CD8-positive, alpha-beta memory T cell (primary cell): ENCODE measurements around the gene ARMS2. TPM values are rescaled to one million over a fixed set of nuclear protein-coding genes. Genes with fewer than 3 reads are reported as not detected.
A peak's percentile ranks its signal among the peaks of the same experiment; 100 is the strongest.

Experiments
- CTCF ChIA-PET: fragments of 350-600 bp; sonication (Branson Sonifier 250); formaldehyde crosslinking; loops from one replicate; lab custom pipeline; 2021; ENCODE audit warnings: antibody characterized with exemption; lab: Charles Lee
- POLR2A ChIA-PET: fragments of 350-600 bp; sonication (Branson Sonifier 250); formaldehyde crosslinking; loops from one replicate; lab custom pipeline; 2021; ENCODE audit warnings: antibody characterized with exemption; lab: Charles Lee
- DNase-seq, 5 donors: peaks; one replicate each; pipeline versions ENCODE4 v3.0.0 to v3.0.0-alpha.2; 2020 to 2022; ENCODE audit warnings: mixed read lengths in 1 of 5
- H3K27ac ChIP-seq: one replicate; pipeline ENCODE4 v1.7.0; 2013; ENCODE audit warnings: low read depth, mild to moderate bottlenecking, low read length, moderate library complexity
- H3K27me3 ChIP-seq: 2 replicates; pipeline ENCODE4 v1.7.0; 2013; ENCODE audit warnings: low read length, mild to moderate bottlenecking; ENCODE audit not compliant: insufficient read depth, poor library complexity, severe bottlenecking
- H3K36me3 ChIP-seq: 2 replicates; pipeline ENCODE4 v1.7.0; 2013; ENCODE audit warnings: mild to moderate bottlenecking, low read length, moderate library complexity; ENCODE audit not compliant: insufficient read depth
- H3K4me1 ChIP-seq: 2 replicates; pipeline ENCODE4 v1.7.0; 2013; ENCODE audit warnings: mild to moderate bottlenecking, low read length, moderate library complexity; ENCODE audit not compliant: insufficient read depth
- H3K4me3 ChIP-seq: 2 replicates; pipeline ENCODE4 v1.7.0; 2013; ENCODE audit warnings: mild to moderate bottlenecking, low read length
- H3K9me3 ChIP-seq: 2 replicates; pipeline ENCODE4 v1.7.0; 2013; ENCODE audit warnings: mild to moderate bottlenecking, low read length
- H3K27ac Mint-ChIP-seq, 8 donors: one replicate each; pipeline ENCODE4 v1.8.0; 2020 to 2021; ENCODE audit warnings: mixed read lengths in 8 of 8, mild to moderate bottlenecking in 6 of 8, inconsistent platforms in 3 of 8, moderate library complexity in 3 of 8
- H3K27me3 Mint-ChIP-seq, 2 donors: one replicate each; pipeline ENCODE4 v1.8.0; 2020 to 2021; ENCODE audit warnings: mixed read lengths in 2 of 2, mild to moderate bottlenecking in 1 of 2, moderate library complexity in 1 of 2
- H3K36me3 Mint-ChIP-seq, 3 donors: one replicate each; pipeline ENCODE4 v1.8.0; 2020 to 2021; ENCODE audit warnings: mixed read lengths in 3 of 3, inconsistent platforms in 1 of 3, mild to moderate bottlenecking in 1 of 3
- H3K4me1 Mint-ChIP-seq, 3 donors: one replicate each; pipeline ENCODE4 v1.8.0; 2020 to 2021; ENCODE audit warnings: mixed read lengths in 3 of 3, inconsistent platforms in 1 of 3, mild to moderate bottlenecking in 1 of 3
- H3K4me3 Mint-ChIP-seq, 7 donors: one replicate each; pipeline ENCODE4 v1.8.0; 2020 to 2021; ENCODE audit warnings: mixed read lengths in 7 of 7, mild to moderate bottlenecking in 6 of 7, moderate library complexity in 4 of 7, inconsistent platforms in 2 of 7
- H3K9me3 Mint-ChIP-seq, 5 donors: one replicate each; pipeline ENCODE4 v1.8.0; 2020 to 2022; ENCODE audit warnings: mixed read lengths in 5 of 5, mild to moderate bottlenecking in 3 of 5, moderate library complexity in 2 of 5, inconsistent platforms in 1 of 5
- polyA plus RNA-seq: library from polyadenylated mRNA; unstranded; fragments of 300-500 nt; fragmentation: Illumina TruSeq; gene quantifications from one replicate; pipeline ENCODE4 v1.2.3, GENCODE V29; 2021
- total RNA-seq, 2 experiments: library from RNA; stranded (reverse); gene quantifications; one replicate each; pipeline ENCODE4 v1.2.3, GENCODE V29; 2021

ARMS2 gene
- total and polyA plus RNA-seq, 3 experiments from 2014 or later: not detected

GRCh38 chr10:122475591-122476332, 21.3 kb downstream of the ARMS2 start:
- Mint-ChIP-seq H3K27ac (no peak overlapping the region), H3K4me1 (peaks cover 4 to 12% (median 5%) of the 10 kb centered on the region in 3 donors), H3K36me3 (peaks cover 0 to 1% (median 0%) of the 10 kb centered on the region in 3 donors), H3K9me3 (no peaks in the 10 kb centered on the region), H3K27me3 (peaks cover 6 to 45% of the 10 kb centered on the region in 2 donors), H3K4me3 (no peak overlapping the region)
- Histone ChIP-seq H3K27me3 (no peaks in the 10 kb centered on the region), H3K27ac (no peak overlapping the region), H3K36me3 (no peaks in the 10 kb centered on the region), H3K4me1 (no peaks in the 10 kb centered on the region), H3K4me3 (no peak overlapping the region), H3K9me3 (no peaks in the 10 kb centered on the region)
- DNase-seq: no peak
- POLR2A ChIA-PET: no interaction called here
- CTCF ChIA-PET: no interaction called here

GRCh38 chr10:122476333-122476695, 21.9 kb downstream of the ARMS2 start:
- CTCF ChIA-PET: no interaction called here
- Mint-ChIP-seq H3K4me3 (no peak overlapping the region), H3K36me3 (peaks cover 0 to under 1% (median 0%) of the 10 kb centered on the region in 3 donors), H3K9me3 (peaks cover 0 to 3% (median 0%) of the 10 kb centered on the region in 5 donors), H3K27me3 (peaks cover 6 to 40% of the 10 kb centered on the region in 2 donors), H3K27ac (no peak overlapping the region), H3K4me1 (peaks cover 4 to 12% (median 5%) of the 10 kb centered on the region in 3 donors)
- Histone ChIP-seq H3K4me3 (no peak overlapping the region), H3K27ac (no peak overlapping the region), H3K36me3 (no peaks in the 10 kb centered on the region), H3K9me3 (no peaks in the 10 kb centered on the region), H3K4me1 (no peaks in the 10 kb centered on the region), H3K27me3 (no peaks in the 10 kb centered on the region)
- no peak for DNase-seq
- POLR2A ChIA-PET: no interaction called here

DNA sequence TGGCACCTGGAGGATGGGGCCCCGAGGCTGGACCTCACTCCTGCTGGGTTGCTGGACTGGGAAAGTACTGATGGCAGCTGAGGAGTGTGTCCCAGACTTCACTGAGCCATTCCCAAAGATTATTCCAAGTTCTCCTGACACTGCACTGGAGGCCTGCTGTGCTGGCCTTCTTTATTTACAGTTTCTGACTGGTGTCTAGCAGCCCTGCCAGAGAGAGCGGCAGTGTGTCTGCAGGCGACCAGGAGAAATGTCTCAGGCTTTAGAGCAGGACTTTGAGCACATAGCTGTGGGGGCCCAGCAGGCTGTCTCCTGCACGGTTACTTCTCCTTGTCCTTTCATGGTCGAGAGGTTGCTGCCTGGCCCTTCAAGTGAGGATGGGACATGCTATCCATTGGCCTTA, 23.0 kb downstream of the ARMS2 start:
- peaks cover 4 to 39% of the 10 kb centered on the region in 2 donors for H3K27me3 Mint-ChIP-seq

GRCh38 chr10:122478971-122479370, 24.5 kb downstream of the ARMS2 start:
- H3K36me3 ChIP-seq: no peaks in the 10 kb centered on the region
- DNase-seq: no peak
- Mint-ChIP-seq H3K9me3 (peaks cover 0 to 4% (median 3%) of the 10 kb centered on the region in 5 donors), H3K36me3 (peaks cover 0 to 6% (median 0%) of the 10 kb centered on the region in 3 donors), H3K27me3 (peaks cover 4 to 35% of the 10 kb centered on the region in 2 donors), H3K4me3 (no peak overlapping the region), H3K4me1 (peaks cover 4 to 9% (median 5%) of the 10 kb centered on the region in 3 donors), H3K27ac (peak overlapping the region in 1 of 8 donors; percentile 81)
- no peaks in the 10 kb centered on the region for H3K9me3 ChIP-seq
- H3K4me1 ChIP-seq: no peaks in the 10 kb centered on the region
- ChIA-PET CTCF (interaction anchor here (1.2 kb wide), 1 partner anchor 10 kb away, joined by 3 read pairs; no protein-coding TSS in a partner anchor), POLR2A (no interaction called here)
- H3K27me3 ChIP-seq: no peaks in the 10 kb centered on the region
- no peak overlapping the region for H3K27ac ChIP-seq
- H3K4me3 ChIP-seq: no peak overlapping the region

More for the DNA sequence above, 23.0 kb downstream of the ARMS2 start:
- Histone ChIP-seq H3K4me1 (no peaks in the 10 kb centered on the region), H3K27ac (no peak overlapping the region), H3K9me3 (no peaks in the 10 kb centered on the region), H3K36me3 (no peaks in the 10 kb centered on the region), H3K27me3 (no peaks in the 10 kb centered on the region), H3K4me3 (no peak overlapping the region)
- ChIA-PET CTCF (no interaction called here), POLR2A (no interaction called here)
- H3K4me1 Mint-ChIP-seq: peaks cover 4 to 12% (median 5%) of the 10 kb centered on the region in 3 donors
- H3K4me3 Mint-ChIP-seq: no peak overlapping the region
- no peak for DNase-seq
- no peak overlapping the region for H3K27ac Mint-ChIP-seq
- H3K9me3 Mint-ChIP-seq: peaks cover 0 to 4% (median 3%) of the 10 kb centered on the region in 5 donors
- peaks cover 0 to 6% (median 0%) of the 10 kb centered on the region in 3 donors for H3K36me3 Mint-ChIP-seq

DNA sequence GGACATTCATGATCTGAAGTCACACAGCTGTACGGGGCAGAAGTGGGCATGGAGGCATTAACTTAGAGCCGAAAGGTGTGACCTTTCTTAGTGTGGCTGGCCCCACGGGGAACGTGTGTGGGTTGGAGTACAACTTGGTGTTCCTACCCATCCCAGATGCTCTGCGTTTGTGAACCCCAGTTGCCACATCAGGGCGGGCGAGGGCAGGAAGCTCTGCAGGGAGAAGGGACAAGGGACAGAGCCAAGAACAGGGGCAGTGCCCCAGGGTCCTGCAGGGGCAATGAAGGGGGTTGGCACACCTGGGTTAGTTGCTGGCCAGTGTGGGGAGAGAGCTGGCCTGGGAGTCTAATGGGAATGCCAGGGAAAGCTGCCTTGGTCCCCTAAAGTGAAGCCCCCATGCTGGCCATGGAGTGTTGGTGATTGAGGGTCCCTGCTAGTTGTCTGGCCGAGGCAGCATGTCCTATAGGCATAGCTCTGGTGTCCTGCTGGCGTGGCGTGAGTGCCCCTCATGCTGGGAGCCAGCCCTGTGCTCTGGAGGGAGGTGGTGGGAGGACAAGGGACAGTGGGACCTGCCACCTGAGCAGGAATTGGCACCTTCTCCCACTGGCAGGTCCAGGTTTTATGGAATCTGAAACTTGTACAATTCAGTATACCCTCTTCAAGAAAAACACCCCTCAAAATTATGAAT, 25.8 kb downstream of the ARMS2 start:
- no peak for DNase-seq
- H3K27me3 Mint-ChIP-seq: peaks cover 4 to 24% of the 10 kb centered on the region in 2 donors
- H3K4me3 Mint-ChIP-seq: no peak overlapping the region
- Histone ChIP-seq H3K9me3 (no peaks in the 10 kb centered on the region), H3K4me3 (no peak overlapping the region), H3K36me3 (no peaks in the 10 kb centered on the region), H3K27ac (no peak overlapping the region), H3K4me1 (no peaks in the 10 kb centered on the region), H3K27me3 (no peaks in the 10 kb centered on the region)
- POLR2A ChIA-PET: no interaction called here
- CTCF ChIA-PET: no interaction called here
- no peaks in the 10 kb centered on the region for H3K4me1 Mint-ChIP-seq
- no peak overlapping the region for H3K27ac Mint-ChIP-seq
- peaks cover 0 to 6% (median 0%) of the 10 kb centered on the region in 3 donors for H3K36me3 Mint-ChIP-seq
- H3K9me3 Mint-ChIP-seq: peaks cover 0 to 4% (median 3%) of the 10 kb centered on the region in 5 donors

DNA sequence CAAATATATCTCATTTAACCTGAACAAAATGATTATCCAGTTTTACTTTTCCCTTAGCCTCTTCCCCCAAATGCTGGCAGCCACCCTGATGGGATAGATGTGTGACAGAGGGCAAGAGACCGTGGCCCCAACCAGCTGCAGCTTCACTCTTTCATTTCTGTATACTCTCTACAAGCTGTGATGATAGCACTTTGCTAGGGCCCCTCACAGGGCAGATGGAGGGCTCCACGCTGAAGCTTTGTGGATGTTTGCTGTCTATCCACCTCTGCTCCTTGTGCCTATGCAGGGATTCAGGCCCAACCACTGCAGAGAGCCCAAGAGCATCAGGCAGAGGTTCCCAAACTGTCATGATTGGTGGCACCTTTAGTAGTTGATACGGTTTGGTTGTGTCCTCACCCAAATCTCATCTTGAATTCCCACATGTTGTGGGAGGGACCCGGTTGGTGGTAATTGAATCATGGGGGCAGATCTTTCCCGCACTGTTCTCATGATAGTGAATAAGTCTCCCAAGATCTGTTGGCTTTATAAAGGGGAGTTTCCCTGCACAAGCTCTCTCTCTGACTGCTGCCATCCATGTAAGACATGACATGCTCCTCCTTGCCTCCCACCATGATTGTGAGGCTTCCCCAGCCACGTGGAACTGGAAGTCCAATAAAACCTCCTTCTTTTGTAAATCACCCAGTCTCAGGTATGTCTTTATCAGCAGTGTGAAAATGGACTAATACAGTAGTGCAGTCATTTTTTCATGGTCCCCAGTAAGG, 27.0 kb downstream of the ARMS2 start:
- no peaks in the 10 kb centered on the region for H3K9me3 ChIP-seq
- CTCF ChIA-PET: no interaction called here
- H3K4me1 Mint-ChIP-seq: no peaks in the 10 kb centered on the region
- no peak overlapping the region for H3K4me3 ChIP-seq
- H3K27me3 ChIP-seq: no peaks in the 10 kb centered on the region
- H3K4me1 ChIP-seq: no peaks in the 10 kb centered on the region
- peaks cover 8 to 24% of the 10 kb centered on the region in 2 donors for H3K27me3 Mint-ChIP-seq
- DNase-seq: no peak
- H3K27ac Mint-ChIP-seq: no peak overlapping the region
- peaks cover 0 to 4% (median 3%) of the 10 kb centered on the region in 5 donors for H3K9me3 Mint-ChIP-seq
- H3K4me3 Mint-ChIP-seq: no peak overlapping the region
- no peak overlapping the region for H3K27ac ChIP-seq
- no peaks in the 10 kb centered on the region for H3K36me3 ChIP-seq
- peaks cover 0 to 6% (median 0%) of the 10 kb centered on the region in 3 donors for H3K36me3 Mint-ChIP-seq
- POLR2A ChIA-PET: no interaction called here

DNA sequence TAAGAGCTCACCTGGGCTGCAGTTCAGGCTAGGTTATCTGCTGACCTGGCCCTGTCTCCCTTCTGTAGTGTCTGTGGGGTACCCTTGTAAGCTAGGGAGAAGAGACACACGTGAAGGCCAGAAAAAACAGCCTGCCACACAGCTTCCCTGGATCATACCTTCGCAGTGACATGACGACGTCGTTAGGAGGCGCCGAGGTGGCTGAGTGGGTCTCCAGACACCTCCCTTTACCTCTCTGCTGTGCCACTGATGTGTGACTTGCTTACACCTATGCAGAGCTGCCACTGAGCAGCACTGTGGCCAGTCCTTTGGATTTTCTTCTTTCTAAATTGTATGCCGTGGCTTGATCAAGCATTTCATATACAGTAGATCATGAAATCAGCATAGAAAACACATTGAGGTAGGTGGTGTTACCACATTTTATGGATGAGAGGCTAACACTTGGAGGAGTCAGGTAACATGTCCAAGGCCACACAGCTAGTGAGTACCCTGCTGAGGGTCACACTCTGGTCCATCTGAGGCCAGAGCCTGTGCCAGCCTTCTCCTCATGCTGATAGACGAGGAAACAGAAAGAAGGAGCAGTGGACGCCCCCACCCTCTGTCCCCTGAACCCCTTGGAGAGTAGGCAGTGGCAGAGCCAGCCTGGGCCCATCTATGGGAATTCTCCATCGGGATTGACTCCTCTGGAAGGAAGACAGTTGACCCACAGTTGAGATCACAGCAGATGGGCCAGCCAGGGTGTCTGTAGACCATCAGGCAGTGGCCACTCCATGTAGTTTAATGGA, 30.0 kb downstream of the ARMS2 start:
- no peaks in the 10 kb centered on the region for H3K27me3 ChIP-seq
- peaks cover 0 to 1% (median 0%) of the 10 kb centered on the region in 3 donors for H3K4me1 Mint-ChIP-seq
- H3K27ac ChIP-seq: no peak overlapping the region
- H3K36me3 Mint-ChIP-seq: peaks cover 0 to 6% (median 0%) of the 10 kb centered on the region in 3 donors
- DNase-seq: no peak
- H3K9me3 Mint-ChIP-seq: peaks cover 0 to 4% (median 3%) of the 10 kb centered on the region in 5 donors
- no peak overlapping the region for H3K27ac Mint-ChIP-seq
- peaks cover 8 to 15% of the 10 kb centered on the region in 2 donors for H3K27me3 Mint-ChIP-seq
- H3K4me3 Mint-ChIP-seq: no peak overlapping the region
- H3K4me1 ChIP-seq: no peaks in the 10 kb centered on the region
- ChIA-PET POLR2A (no interaction called here), CTCF (interaction anchor here (0.8 kb wide), 1 partner anchor 81 kb away, joined by 3 read pairs; no protein-coding TSS in a partner anchor)
- H3K9me3 ChIP-seq: no peaks in the 10 kb centered on the region
- H3K36me3 ChIP-seq: no peaks in the 10 kb centered on the region
- no peak overlapping the region for H3K4me3 ChIP-seq
